Measurements from ENCODE around the gene CDK4.

CDK4 gene

GRCh38 chr12:57772429-57773322 is 20.6 kb upstream of the CDK4 start, which contains the start of gene EEF1AKMT3:
Gene EEF1AKMT3 (plus strand): TSS chr12:57772614. CDS start chr12:57772725, 111 bp downstream.
- in situ Hi-C loops (cut with HindIII; ENCODE audit: low sequenced_read_pairs) = no loop called here

DNA sequence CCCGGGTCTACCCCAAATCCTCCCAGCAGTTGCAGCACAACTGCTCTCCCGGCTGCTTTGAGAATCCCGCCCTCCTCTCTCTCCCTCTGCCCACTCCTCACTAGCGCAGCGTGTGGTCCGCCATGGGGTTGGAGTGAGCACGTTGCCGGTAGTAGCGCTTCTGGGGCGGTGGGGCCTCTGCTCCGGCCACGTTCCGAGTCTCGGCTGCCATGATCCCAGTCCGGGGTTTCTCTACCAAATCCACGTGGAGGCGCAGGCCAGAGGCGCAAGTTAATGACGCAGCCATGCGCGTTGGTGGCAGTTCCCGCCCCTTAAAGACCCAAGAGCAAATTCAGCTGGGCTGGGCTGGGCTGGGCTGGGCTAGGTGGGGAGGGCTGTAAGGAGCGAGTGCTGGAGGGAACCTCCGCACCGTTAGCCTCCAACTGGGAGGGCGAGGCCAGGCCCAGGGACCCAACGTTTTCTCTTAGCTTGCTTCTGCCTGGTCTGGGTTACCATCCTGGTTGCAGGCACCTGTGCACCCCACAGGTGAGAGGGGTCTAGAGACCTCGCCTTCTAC is 19.8 kb upstream of the CDK4 start, which contains the start of gene METTL1:
Gene METTL1 (minus strand): TSS at position 233 of the 556 bp plus-strand sequence. CDS start 22 bp downstream, at position 211.
- in situ Hi-C loops (cut with HindIII; ENCODE audit: low sequenced_read_pairs) = no loop called here

GRCh38 chr12:57771236-57771872 is 19.2 kb upstream of the CDK4 start:
- in situ Hi-C loops (cut with HindIII; ENCODE audit: low sequenced_read_pairs) = no loop called here

GRCh38 chr12:57770734-57771133 is 18.6 kb upstream of the CDK4 start:
- in situ Hi-C loops (cut with HindIII; ENCODE audit: low sequenced_read_pairs) = no loop called here

DNA sequence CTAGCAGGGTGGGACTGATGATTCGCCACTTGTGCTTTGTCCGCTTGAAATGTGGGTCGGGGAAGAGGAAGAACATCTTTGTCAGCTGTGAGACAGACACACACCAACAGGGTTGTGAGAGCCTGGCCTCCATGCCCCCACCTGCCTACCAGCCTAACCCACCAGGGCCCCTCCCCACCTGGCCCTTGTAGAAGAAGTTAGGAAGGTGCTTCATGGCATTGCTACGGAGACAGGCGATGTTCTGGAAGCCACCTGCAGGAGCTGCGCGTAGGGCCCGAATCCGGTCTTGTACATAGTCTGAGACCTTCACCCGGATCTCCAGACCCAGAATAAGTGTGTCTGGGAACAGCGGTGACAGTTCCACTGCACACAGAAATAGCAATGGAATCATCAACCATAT is 17.5 kb upstream of the CDK4 start:
- in situ Hi-C loops (cut with HindIII; ENCODE audit: low sequenced_read_pairs) = no loop called here

GRCh38 chr12:57767876-57768275 is 15.8 kb upstream of the CDK4 start:
- in situ Hi-C loops (cut with HindIII; ENCODE audit: low sequenced_read_pairs) = no loop called here

- in situ Hi-C loops (cut with HindIII; ENCODE audit: low sequenced_read_pairs) = no loop called here
Observed at GRCh38 chr12:57767305-57767698, 15.2 kb upstream of the CDK4 start.

- in situ Hi-C loops (cut with HindIII; ENCODE audit: low sequenced_read_pairs) = no loop called here
Observed at GRCh38 chr12:57766464-57767304, 14.6 kb upstream of the CDK4 start, which contains the start of gene CYP27B1. Gene CYP27B1 (minus strand): TSS chr12:57767078. CDS start chr12:57767041, 37 bp downstream.

GRCh38 chr12:57765698-57766463 is 13.8 kb upstream of the CDK4 start:
- in situ Hi-C loops (cut with HindIII; ENCODE audit: low sequenced_read_pairs) = no loop called here

GRCh38 chr12:57765003-57765697 is 13.0 kb upstream of the CDK4 start:
- in situ Hi-C loops (cut with HindIII; ENCODE audit: low sequenced_read_pairs) = no loop called here

DNA sequence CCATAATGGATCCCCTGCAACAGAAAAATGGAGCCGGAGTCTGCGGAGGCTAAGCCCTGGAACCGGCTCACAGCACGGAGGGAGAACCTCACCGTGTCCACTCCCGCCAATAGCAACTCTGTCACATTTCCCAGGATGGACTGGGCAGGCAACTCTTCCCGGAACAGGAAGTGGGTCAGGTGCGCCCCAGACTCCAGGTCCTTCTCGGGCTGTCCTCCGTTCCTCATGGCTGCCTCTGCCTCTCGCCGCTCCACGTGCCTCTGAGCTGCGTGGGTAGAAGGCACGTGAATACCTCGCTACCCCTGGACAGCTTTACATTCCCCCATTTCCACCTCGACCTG is 12.5 kb upstream of the CDK4 start:
- in situ Hi-C loops (cut with HindIII; ENCODE audit: low sequenced_read_pairs) = no loop called here

DNA sequence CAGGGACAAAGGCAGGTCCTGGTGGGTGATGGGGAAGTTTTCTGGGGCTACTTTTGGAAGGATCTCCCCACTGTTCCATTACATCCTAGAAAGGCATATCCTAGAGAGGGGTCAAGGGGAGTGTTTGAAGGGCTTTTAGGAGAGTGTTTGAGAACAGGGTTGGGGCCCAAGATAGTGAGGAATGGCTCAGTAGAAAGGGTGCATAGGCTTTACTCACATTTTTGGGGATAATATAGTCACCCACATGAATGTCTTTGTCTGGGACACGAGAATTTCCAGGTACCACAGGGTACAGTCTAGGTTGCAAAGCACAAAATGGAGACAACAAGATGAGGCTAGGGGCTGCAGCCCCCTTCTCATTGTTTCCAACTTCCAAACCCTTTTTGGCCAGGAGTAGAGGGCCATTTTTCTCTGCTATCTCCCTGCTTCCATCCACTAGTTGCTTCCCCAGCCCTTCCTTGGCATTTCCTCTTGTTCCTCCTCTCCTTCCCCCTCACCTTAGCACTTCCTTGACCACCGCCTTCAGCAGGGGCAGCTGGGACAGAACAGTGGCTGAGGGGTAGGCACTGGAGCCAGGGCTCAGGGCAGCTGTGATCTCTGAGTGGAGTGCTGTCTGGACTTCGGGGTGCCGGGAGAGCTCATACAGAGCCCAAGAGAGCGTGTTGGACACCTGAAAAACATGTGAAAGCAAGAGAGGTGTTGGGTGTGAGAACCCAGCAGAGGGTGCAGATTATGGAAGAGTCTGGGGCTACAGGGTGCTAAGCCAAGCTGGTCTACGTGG is 12.0 kb upstream of the CDK4 start:
- in situ Hi-C loops (cut with HindIII; ENCODE audit: low sequenced_read_pairs) = no loop called here

GRCh38 chr12:57762463-57762862 is 10.4 kb upstream of the CDK4 start:
- in situ Hi-C loops (cut with HindIII; ENCODE audit: low sequenced_read_pairs) = no loop called here

DNA sequence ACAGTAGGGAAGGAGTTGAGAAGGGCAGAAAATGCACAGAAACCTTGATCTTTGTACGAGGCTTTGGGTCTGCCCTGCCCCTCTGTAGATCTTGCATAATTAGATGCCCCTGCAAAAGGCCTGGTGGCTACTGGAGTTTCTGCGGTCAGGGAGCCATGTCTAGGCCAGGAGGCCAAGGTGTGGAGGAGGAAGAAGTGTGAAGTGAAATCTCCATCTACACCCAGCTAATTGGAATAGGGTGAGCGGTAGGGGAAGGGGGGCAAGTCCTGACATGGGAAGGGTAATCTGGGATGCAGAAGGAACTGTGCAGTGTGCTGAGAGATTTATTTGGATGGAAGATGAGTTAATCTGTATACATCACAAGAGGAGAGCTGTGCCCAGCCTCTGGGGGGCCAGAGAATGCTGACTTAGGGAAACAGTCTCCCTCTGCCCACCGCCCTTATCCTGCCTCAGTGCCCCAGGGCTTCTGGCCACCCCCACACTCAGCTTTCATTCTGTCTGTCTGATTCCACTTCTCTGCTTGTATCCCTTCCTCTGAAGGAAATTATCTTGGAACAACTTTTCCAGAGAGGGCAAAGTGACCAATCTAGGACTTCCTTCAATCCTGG is 9.4 kb upstream of the CDK4 start:
- in situ Hi-C loops (cut with HindIII; ENCODE audit: low sequenced_read_pairs) = no loop called here

- in situ Hi-C loops (cut with HindIII; ENCODE audit: low sequenced_read_pairs) = no loop called here
Observed at GRCh38 chr12:57760347-57760982, 8.4 kb upstream of the CDK4 start.

GRCh38 chr12:57759360-57759980 is 7.4 kb upstream of the CDK4 start:
- in situ Hi-C loops (cut with HindIII; ENCODE audit: low sequenced_read_pairs) = no loop called here

- in situ Hi-C loops (cut with HindIII; ENCODE audit: low sequenced_read_pairs) = no loop called here
Observed at GRCh38 chr12:57758552-57759359, 6.6 kb upstream of the CDK4 start.

Measured in endothelial cell of hepatic sinusoid (primary cell).